OCI-LY1 (cell line): ENCODE data around the gene TMPRSS11A.

ENCODE experiments used
- H2AFZ ChIP-seq: fragments of 200-600 bp; sonication (generic), shearing (Covaris generic); 2 replicates; pipeline ENCODE4 v1.6.0; 2014; ENCODE audit warnings: antibody characterized with exemption, mild to moderate bottlenecking, low read length
- H3F3A ChIP-seq: fragments of 200-600 bp; sonication (generic), shearing (Covaris generic); 2 replicates; pipeline ENCODE4 v1.6.0; 2014; ENCODE audit warnings: mild to moderate bottlenecking, antibody characterized with exemption, low read length, moderate library complexity; ENCODE audit not compliant: insufficient read depth
- H3K27ac ChIP-seq: fragments of 200-600 bp; sonication (generic); 2 replicates; pipeline ENCODE4 v1.5.1; 2014; ENCODE audit warnings: low read length, mixed run types, mild to moderate bottlenecking, low read depth; ENCODE audit not compliant: poor library complexity, severe bottlenecking
- H3K27me3 ChIP-seq: fragments of 200-600 bp; sonication (generic); 2 replicates; pipeline ENCODE4 v1.6.0; 2014; ENCODE audit warnings: antibody characterized with exemption, mild to moderate bottlenecking, low read length, moderate library complexity; ENCODE audit not compliant: insufficient read depth
- H3K36me3 ChIP-seq: fragments of 200-600 bp; sonication (generic); 2 replicates; pipeline ENCODE4 v1.6.1; 2014; ENCODE audit warnings: mild to moderate bottlenecking, antibody characterized with exemption, low read length, moderate library complexity, mixed read lengths; ENCODE audit not compliant: insufficient read depth
- H3K4me1 ChIP-seq: fragments of 200-600 bp; sonication (generic); 2 replicates; pipeline ENCODE4 v1.5.1; 2014; ENCODE audit warnings: mild to moderate bottlenecking, low read length, moderate library complexity; ENCODE audit not compliant: insufficient read depth, severe bottlenecking
- H3K4me2 ChIP-seq: fragments of 200-600 bp; sonication (generic), shearing (Covaris generic); 2 replicates; pipeline ENCODE4 v1.6.1; 2014; ENCODE audit warnings: low read length
- H3K4me3 ChIP-seq: fragments of 200-600 bp; sonication (generic); 2 replicates; pipeline ENCODE4 v1.5.1; 2014; ENCODE audit warnings: low read length, low read depth, mild to moderate bottlenecking, mixed read lengths; ENCODE audit not compliant: poor library complexity, severe bottlenecking
- H3K79me2 ChIP-seq: fragments of 200-600 bp; shearing (Covaris generic); 2 replicates; pipeline ENCODE4 v1.6.1; 2016; ENCODE audit warnings: mixed run types, low read length, mixed read lengths; ENCODE audit not compliant: insufficient read depth
- H3K9ac ChIP-seq: fragments of 200-600 bp; sonication (generic), shearing (Covaris generic); 2 replicates; pipeline ENCODE4 v1.6.1; 2014; ENCODE audit warnings: mild to moderate bottlenecking, low read length, mixed read lengths
- H3K9me2 ChIP-seq: fragments of 200-600 bp; sonication (generic), shearing (Covaris generic); 2 replicates; pipeline ENCODE4 v1.6.1; 2014; ENCODE audit warnings: low read depth, mild to moderate bottlenecking, low read length, mixed read lengths
- H3K9me3 ChIP-seq: fragments of 200-600 bp; shearing (Covaris generic); 2 replicates; pipeline ENCODE4 v1.6.1; 2014; ENCODE audit warnings: low read length, mixed read lengths
- H4K20me1 ChIP-seq: fragments of 200-600 bp; sonication (generic), shearing (Covaris generic); 2 replicates; pipeline ENCODE4 v1.6.0; 2016; ENCODE audit warnings: mild to moderate bottlenecking, low read length; ENCODE audit not compliant: insufficient read depth
- CTCF ChIP-seq: fragments of 200-600 bp; sonication (generic), shearing (Covaris generic); IDR thresholded peaks from 2 replicates; pipeline ENCODE4 v1.5.1; 2017; ENCODE audit warnings: mild to moderate bottlenecking, antibody characterized with exemption, low read length, moderate library complexity, mixed read lengths
- EZH2 ChIP-seq: fragments of 200-600 bp; sonication (generic), shearing (Covaris generic); IDR thresholded peaks from 2 replicates; pipeline ENCODE4 v1.8.0; 2017; ENCODE audit warnings: borderline replicate concordance, mixed run types, mild to moderate bottlenecking, antibody characterized with exemption, low read length, moderate library complexity, mixed read lengths

The TMPRSS11A gene

DNA sequence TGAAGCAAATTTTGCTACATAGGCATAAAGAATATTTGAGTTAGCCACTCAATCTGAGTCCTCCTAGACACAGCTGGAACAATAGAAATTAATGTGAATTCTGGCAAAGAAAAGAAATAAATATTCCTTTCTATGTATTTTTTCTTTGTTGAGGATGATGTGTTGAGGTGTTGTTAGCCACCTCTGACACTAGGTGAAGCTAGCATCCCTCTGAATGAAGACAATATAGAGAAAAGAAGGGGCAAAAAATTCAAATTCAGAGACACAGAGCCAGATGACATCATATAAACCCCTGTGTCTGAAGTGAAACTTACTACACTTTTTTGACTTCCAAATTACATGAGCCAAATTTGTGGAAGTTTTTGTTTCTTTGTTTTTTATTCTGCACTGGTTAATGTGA is 44.9 kb downstream of the TMPRSS11A start:
- H3K9me2 ChIP-seq = no peaks in the 10 kb centered on the region
- H3K4me2 ChIP-seq = no peak overlapping the region
- H3K36me3 ChIP-seq = no peaks in the 10 kb centered on the region
- TF ChIP-seq EZH2 = no peak
- peak; percentile 42 for TF ChIP-seq CTCF
- no peak overlapping the region for H2AFZ ChIP-seq
- H3K9ac ChIP-seq = no peak overlapping the region
- H3K79me2 ChIP-seq = no peaks in the 10 kb centered on the region
- no peaks in the 10 kb centered on the region for H3K27me3 ChIP-seq
- H4K20me1 ChIP-seq = no peaks in the 10 kb centered on the region
- H3F3A ChIP-seq = no peaks in the 10 kb centered on the region
- H3K9me3 ChIP-seq = no peaks in the 10 kb centered on the region
- no peaks in the 10 kb centered on the region for H3K4me1 ChIP-seq
- no peak overlapping the region for H3K4me3 ChIP-seq
- no peak overlapping the region for H3K27ac ChIP-seq

DNA sequence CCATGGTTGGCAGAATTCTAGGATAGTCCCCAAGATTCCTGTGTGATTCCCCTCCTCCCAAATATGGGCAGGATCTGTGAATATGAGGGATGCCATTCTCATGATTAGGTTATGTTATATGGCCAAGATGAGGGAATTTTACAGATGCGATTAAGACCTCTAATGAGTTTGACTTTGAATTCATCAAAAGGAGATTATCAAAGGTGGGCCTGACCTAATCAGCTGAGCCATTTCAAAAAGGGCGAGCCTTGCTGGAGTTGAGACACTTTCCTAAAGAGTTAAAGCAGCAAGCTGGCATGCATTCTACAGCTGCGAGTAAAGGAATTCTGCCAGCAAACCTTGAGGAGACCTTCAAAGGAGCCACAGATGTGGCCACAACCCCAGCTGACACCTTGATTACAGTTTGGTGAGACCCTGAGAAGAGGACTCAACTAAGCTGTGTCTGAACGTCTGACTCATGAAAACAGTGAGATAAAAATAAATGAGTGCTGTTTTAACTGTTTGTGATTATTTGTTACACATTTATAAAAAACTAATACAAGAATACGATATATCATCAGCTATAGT is 47.8 kb downstream of the TMPRSS11A start:
- no peak overlapping the region for H3K27ac ChIP-seq
- H3K4me2 ChIP-seq = no peak overlapping the region
- H3K4me1 ChIP-seq = no peaks in the 10 kb centered on the region
- no peaks in the 10 kb centered on the region for H3K9me3 ChIP-seq
- no peaks in the 10 kb centered on the region for H3K27me3 ChIP-seq
- no peak for TF ChIP-seq CTCF
- TF ChIP-seq EZH2 = no peak
- H3K9ac ChIP-seq = no peak overlapping the region
- H2AFZ ChIP-seq = no peak overlapping the region
- no peak overlapping the region for H3K4me3 ChIP-seq
- H3K9me2 ChIP-seq = no peaks in the 10 kb centered on the region
- H3K36me3 ChIP-seq = no peaks in the 10 kb centered on the region
- H3F3A ChIP-seq = no peaks in the 10 kb centered on the region
- no peaks in the 10 kb centered on the region for H3K79me2 ChIP-seq
- H4K20me1 ChIP-seq = no peaks in the 10 kb centered on the region

- no peaks in the 10 kb centered on the region for H4K20me1 ChIP-seq
- TF ChIP-seq EZH2 = no peak
- no peak for TF ChIP-seq CTCF
- no peaks in the 10 kb centered on the region for H3K79me2 ChIP-seq
- H3K4me3 ChIP-seq = no peak overlapping the region
- H3K36me3 ChIP-seq = no peaks in the 10 kb centered on the region
- H3K27me3 ChIP-seq = no peaks in the 10 kb centered on the region
- H3K4me2 ChIP-seq = no peak overlapping the region
- no peak overlapping the region for H3K9ac ChIP-seq
- H3K9me2 ChIP-seq = no peaks in the 10 kb centered on the region
- H3K27ac ChIP-seq = no peak overlapping the region
- no peaks in the 10 kb centered on the region for H3K9me3 ChIP-seq
- H2AFZ ChIP-seq = no peak overlapping the region
- no peaks in the 10 kb centered on the region for H3K4me1 ChIP-seq
- no peaks in the 10 kb centered on the region for H3F3A ChIP-seq
Measured at GRCh38 chr4:67912080-67912479, 51.2 kb downstream of the TMPRSS11A start.
